Measurements from ENCODE around the gene PCDHGA1. TPM values are rescaled to one million over a fixed set of nuclear protein-coding genes. Genes with fewer than 3 reads are reported as not detected.
"Not testable (repeated sequence)": the region's sequence is repeated elsewhere in the genome, so short reads cannot be mapped to it uniquely, and the experiment has no call there.

PCDHGA1 gene
- total and polyA plus RNA-seq, 2 experiments from 2014 or later = 1.2 to 1.7 TPM

DNA sequence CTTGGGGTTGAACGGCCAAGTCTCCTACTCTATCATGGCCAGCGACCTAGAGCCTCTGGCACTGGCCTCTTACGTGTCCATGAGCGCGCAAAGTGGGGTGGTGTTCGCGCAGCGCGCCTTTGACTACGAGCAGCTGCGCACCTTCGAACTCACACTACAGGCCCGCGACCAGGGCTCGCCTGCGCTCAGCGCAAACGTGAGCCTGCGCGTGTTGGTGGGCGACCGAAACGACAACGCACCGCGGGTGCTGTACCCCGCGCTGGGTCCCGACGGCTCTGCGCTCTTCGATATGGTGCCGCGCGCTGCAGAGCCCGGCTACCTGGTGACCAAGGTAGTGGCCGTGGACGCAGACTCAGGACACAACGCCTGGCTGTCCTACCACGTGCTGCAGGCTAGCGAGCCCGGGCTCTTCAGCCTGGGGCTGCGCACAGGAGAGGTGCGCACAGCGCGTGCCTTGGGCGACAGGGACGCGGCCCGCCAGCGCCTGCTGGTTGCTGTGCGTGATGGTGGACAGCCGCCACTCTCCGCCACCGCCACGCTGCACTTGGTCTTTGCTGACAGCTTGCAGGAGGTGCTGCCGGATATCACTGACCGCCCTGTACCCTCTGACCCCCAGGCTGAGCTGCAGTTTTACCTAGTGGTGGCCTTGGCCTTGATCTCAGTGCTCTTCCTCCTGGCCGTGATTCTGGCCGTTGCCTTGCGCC lies 69.4 kb downstream of the PCDHGA1 start:
- Histone ChIP-seq H3K36me3 (no peaks in the 10 kb centered on the region), H3K9me3 (ENCODE audit: low read depth) (no peaks in the 10 kb centered on the region), H3K27ac (no peak overlapping the region), H3K4me3 (no peak overlapping the region), H3K4me1 (ENCODE audit: low read depth) (no peaks in the 10 kb centered on the region), H3K27me3 (no peaks in the 10 kb centered on the region)
- TF ChIP-seq, protein P1, sequence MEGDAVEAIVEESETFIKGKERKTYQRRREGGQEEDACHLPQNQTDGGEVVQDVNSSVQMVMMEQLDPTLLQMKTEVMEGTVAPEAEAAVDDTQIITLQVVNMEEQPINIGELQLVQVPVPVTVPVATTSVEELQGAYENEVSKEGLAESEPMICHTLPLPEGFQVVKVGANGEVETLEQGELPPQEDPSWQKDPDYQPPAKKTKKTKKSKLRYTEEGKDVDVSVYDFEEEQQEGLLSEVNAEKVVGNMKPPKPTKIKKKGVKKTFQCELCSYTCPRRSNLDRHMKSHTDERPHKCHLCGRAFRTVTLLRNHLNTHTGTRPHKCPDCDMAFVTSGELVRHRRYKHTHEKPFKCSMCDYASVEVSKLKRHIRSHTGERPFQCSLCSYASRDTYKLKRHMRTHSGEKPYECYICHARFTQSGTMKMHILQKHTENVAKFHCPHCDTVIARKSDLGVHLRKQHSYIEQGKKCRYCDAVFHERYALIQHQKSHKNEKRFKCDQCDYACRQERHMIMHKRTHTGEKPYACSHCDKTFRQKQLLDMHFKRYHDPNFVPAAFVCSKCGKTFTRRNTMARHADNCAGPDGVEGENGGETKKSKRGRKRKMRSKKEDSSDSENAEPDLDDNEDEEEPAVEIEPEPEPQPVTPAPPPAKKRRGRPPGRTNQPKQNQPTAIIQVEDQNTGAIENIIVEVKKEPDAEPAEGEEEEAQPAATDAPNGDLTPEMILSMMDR (IDR thresholded peaks at IDR 0.05; ENCODE audit: low read depth, low read length) = no peak
- DNase-seq (ENCODE audit: low read depth in 1 of 2, low spot score in 1 of 2) = no peak

DNA sequence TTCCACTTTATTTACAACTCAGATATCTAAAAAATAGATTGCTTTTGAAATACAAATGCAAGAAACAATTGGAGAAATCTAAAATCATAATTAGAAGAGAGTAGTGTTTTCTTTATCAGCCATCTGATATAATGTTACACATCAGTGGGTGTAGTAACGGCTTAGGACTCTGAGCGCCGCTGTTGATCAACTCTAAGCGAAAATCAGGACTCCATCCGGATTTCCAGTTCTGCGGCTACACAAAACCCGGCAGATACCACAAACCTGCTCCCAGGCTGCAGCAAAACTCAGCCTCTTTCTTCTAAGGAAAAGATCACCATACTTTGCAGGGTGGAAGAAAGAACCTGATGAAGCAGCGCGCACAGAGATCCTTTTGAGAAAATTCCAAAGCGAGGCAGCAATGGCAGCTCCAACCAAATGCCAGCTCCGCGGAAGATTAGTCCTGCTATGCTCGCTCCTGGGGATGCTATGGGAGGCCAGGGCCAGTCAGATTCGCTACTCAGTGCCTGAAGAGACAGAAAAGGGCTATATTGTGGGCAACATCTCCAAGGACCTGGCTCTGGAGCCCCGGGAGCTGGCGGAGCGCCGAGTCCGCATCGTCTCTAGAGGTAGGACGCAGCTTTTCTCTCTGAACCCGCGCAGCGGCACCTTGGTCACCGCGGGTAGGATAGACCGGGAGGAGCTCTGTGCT lies 72.4 kb downstream of the PCDHGA1 start, which contains the start of gene PCDHGA9:
TSS of gene PCDHGA9 (plus strand) at position 226 of the 691 bp plus-strand sequence. CDS start at position 401, 175 bp downstream.
- no peaks in the 10 kb centered on the region for H3K9me3 ChIP-seq (ENCODE audit: low read depth)
- no peaks in the 10 kb centered on the region for H3K27me3 ChIP-seq
- H3K36me3 ChIP-seq = no peaks in the 10 kb centered on the region
- peak in 1 of 2 donors; percentile 49 for DNase-seq (ENCODE audit: low read depth in 1 of 2, low spot score in 1 of 2)
- TF ChIP-seq, protein P1 (IDR thresholded peaks at IDR 0.05; ENCODE audit: low read depth, low read length) = peak; percentile 39
- H3K4me3 ChIP-seq = no peak within 1 kb of the TSS
- no peaks in the 10 kb centered on the region for H3K4me1 ChIP-seq (ENCODE audit: low read depth)
- no peak within 1 kb of the TSS for H3K27ac ChIP-seq

DNA sequence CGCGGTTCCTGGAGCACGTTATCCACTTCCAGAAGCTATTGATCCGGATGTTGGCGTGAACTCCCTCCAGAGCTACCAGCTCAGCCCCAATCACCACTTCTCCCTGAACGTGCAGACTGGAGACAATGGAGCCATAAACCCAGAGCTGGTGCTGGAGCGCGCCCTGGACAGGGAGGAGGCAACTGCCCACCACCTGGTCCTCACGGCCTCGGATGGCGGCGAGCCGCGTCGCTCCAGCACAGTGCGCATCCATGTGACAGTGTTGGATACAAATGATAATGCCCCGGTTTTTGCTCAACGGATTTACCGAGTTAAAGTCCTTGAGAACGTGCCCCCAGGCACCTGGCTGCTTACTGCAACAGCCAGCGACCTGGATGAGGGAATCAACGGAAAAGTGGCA lies 73.1 kb downstream of the PCDHGA1 start:
- H3K4me3 ChIP-seq = no peak overlapping the region
- no peaks in the 10 kb centered on the region for H3K36me3 ChIP-seq
- no peaks in the 10 kb centered on the region for H3K27me3 ChIP-seq
- no peak overlapping the region for H3K27ac ChIP-seq
- TF ChIP-seq, protein P1 (IDR thresholded peaks at IDR 0.05; ENCODE audit: low read depth, low read length) = no peak
- no peaks in the 10 kb centered on the region for H3K9me3 ChIP-seq (ENCODE audit: low read depth)
- no peak for DNase-seq (ENCODE audit: low read depth in 1 of 2, low spot score in 1 of 2)
- H3K4me1 ChIP-seq (ENCODE audit: low read depth) = no peaks in the 10 kb centered on the region

DNA sequence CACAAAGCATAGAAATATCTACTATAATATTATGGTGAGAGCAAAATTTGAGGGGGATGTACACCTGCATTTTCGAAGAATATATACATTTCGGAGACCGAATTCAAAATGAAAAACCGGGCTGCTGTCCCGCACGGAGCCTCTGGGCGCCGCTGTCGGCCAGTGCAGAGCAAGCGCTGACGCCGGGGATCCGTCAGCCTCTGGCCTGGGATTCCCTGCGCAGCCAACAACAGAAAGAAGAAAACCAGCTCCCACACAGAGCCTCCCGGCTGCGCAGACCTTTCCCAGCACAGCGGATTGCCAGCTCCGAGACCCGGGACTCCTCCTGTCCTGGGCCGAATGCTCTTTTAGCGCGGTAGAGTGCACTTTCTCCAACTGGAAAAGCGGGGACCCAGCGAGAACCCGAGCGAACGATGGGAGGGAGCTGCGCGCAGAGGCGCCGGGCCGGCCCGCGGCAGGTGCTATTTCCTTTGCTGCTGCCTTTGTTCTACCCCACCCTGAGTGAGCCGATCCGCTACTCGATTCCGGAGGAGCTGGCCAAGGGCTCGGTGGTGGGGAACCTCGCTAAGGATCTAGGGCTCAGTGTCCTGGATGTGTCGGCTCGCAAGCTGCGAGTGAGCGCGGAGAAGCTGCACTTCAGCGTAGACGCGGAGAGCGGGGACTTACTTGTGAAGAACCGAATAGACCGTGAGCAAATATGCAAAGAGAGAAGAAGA lies 77.6 kb downstream of the PCDHGA1 start, which contains the start of gene PCDHGB6:
TSS of gene PCDHGB6 (plus strand) at position 232 of the 716 bp plus-strand sequence. CDS start at position 414, 182 bp downstream.
- H3K27ac ChIP-seq = peak within 1 kb of the TSS; percentile 91
- peak within 1 kb of the TSS; percentile 69 for H3K4me3 ChIP-seq
- H3K27me3 ChIP-seq; H3K9me3 ChIP-seq (ENCODE audit: low read depth); H3K4me1 ChIP-seq (ENCODE audit: low read depth); H3K36me3 ChIP-seq: not testable (repeated sequence)
- DNase-seq (ENCODE audit: low read depth in 1 of 2, low spot score in 1 of 2) = peak; percentile 58 to 88
- TF ChIP-seq, protein P1 (IDR thresholded peaks at IDR 0.05; ENCODE audit: low read depth, low read length) = peak; percentile 54

DNA sequence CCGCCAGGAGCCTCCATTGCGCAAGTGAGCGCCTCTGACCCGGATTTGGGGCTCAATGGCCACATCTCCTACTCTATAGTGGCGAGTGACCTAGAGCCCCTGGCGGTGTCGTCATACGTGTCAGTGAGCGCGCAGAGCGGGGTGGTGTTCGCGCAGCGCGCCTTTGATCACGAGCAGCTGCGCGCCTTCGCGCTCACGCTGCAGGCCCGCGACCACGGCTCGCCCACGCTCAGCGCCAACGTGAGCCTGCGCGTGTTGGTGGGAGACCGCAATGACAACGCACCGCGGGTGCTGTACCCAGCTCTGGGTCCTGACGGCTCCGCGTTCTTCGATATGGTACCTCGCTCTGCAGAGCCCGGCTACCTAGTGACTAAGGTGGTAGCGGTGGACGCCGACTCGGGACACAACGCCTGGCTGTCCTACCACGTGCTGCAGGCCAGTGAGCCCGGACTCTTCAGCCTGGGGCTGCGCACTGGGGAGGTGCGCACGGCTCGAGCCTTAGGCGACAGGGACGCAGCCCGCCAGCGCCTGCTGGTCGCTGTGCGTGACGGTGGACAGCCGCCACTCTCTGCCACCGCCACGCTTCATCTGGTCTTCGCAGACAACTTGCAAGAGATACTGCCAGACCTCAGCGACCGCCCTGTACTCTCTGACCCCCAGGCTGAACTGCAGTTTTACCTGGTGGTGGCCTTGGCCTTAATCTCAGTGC lies 79.4 kb downstream of the PCDHGA1 start:
- peaks cover 8% of the 10 kb centered on the region for H3K9me3 ChIP-seq (ENCODE audit: low read depth)
- TF ChIP-seq, protein P1 (IDR thresholded peaks at IDR 0.05; ENCODE audit: low read depth, low read length) = no peak
- H3K36me3 ChIP-seq = no peaks in the 10 kb centered on the region
- no peak for DNase-seq (ENCODE audit: low read depth in 1 of 2, low spot score in 1 of 2)
- H3K4me3 ChIP-seq = no peak overlapping the region
- H3K27me3 ChIP-seq = no peaks in the 10 kb centered on the region
- H3K27ac ChIP-seq = no peak overlapping the region
- H3K4me1 ChIP-seq (ENCODE audit: low read depth) = peaks cover 4% of the 10 kb centered on the region

All from cardiac muscle cell (in vitro differentiated cells and primary cell).